K562 (cell line): ENCODE results near the gene COL4A5.

ENCODE experiments used
- CC2D1A ChIP-seq: fragments of 450-650 bp; IDR thresholded peaks from 2 replicates; pipeline ENCODE4 v1.6.1; 2017; ENCODE audit warnings: mild to moderate bottlenecking
- CTCF ChIP-seq, 3 experiments: IDR thresholded peaks in 2 of 3; conservative IDR thresholded peaks in 1 of 3; 2 replicates each; pipeline ENCODE4 v1.5.1; 2011 to 2012; ENCODE audit warnings: low read length in 3 of 3, mild to moderate bottlenecking in 3 of 3, control low read depth in 2 of 3, improper control_type of control experiment in 1 of 3, inconsistent platforms in 1 of 3, low read depth in 1 of 3, mixed read lengths in 1 of 3, moderate library complexity in 1 of 3; ENCODE audit not compliant: insufficient read depth in 2 of 3
- ELF2 ChIP-seq: fragments of 250-450 bp; sonication (Bioruptor Pico); IDR thresholded peaks from 2 replicates; pipeline ENCODE4 v1.5.0; 2021; ENCODE audit warnings: mild to moderate bottlenecking
- KLF13 ChIP-seq: fragments of 450-650 bp; IDR thresholded peaks from 2 replicates; pipeline ENCODE4 v1.6.1; 2016; ENCODE audit warnings: missing genetic modification characterization, low read depth, mild to moderate bottlenecking, missing compliant biosample characterization, moderate library complexity, borderline replicate concordance
- POLR2A ChIP-seq: fragments of 450-650 bp; conservative IDR thresholded peaks from 2 replicates; pipeline ENCODE4 v1.6.1; 2016
- RAD21 ChIP-seq, 2 experiments: fragments of 250-450 bp in 1 of 2; fragments of 450-650 bp in 1 of 2; sonication (Bioruptor Pico) in 1 of 2; formaldehyde crosslinking in 1 of 2; IDR thresholded peaks in 1 of 2; conservative IDR thresholded peaks in 1 of 2; 2 replicates each; pipeline versions ENCODE4 v1.4.0 to v1.8.0; 2020 to 2022; ENCODE audit warnings: mild to moderate bottlenecking in 2 of 2, moderate library complexity in 1 of 2
- THRAP3 ChIP-seq: fragments of 450-650 bp; IDR thresholded peaks from 2 replicates; pipeline ENCODE4 v1.6.1; 2016; ENCODE audit warnings: mild to moderate bottlenecking, inconsistent platforms, borderline replicate concordance
- YY1 ChIP-seq, 3 experiments: IDR thresholded peaks; 2 replicates each; pipeline ENCODE4 v1.6.1; 2011; ENCODE audit warnings: low read length in 2 of 3, mild to moderate bottlenecking in 2 of 3, moderate library complexity in 2 of 3, borderline replicate concordance in 1 of 3, control low read depth in 1 of 3, low read depth in 1 of 3; ENCODE audit not compliant: insufficient read depth in 3 of 3, insufficient replicate concordance in 2 of 3, control insufficient read depth in 1 of 3, insufficient read length in 1 of 3; ENCODE audit errors: extremely low read depth in 1 of 3

- TF ChIP-seq CTCF (IDR thresholded peaks at IDR 0.05 in 2 of 3, conservative IDR thresholded peaks at IDR 0.05 in 1 of 3; ENCODE audit: insufficient read depth in 2 of 3, low read depth in 1 of 3, low read length in 3 of 3) (no peak), KLF13 (tag) (no peak), YY1 (IDR thresholded peaks at IDR 0.05; ENCODE audit: borderline replicate concordance in 1 of 3, control insufficient read depth in 1 of 3, extremely low read depth in 1 of 3, insufficient read depth in 3 of 3, insufficient read length in 1 of 3, insufficient replicate concordance in 2 of 3, low read depth in 1 of 3, low read length in 2 of 3) (no peak), POLR2A (no peak), THRAP3 (no peak), ELF2 (CRISPR knock-in tag) (no peak), CC2D1A (no peak), RAD21 (CRISPR knock-in tag; conservative IDR thresholded peaks at IDR 0.05 in 1 of 2, IDR thresholded peaks at IDR 0.05 in 1 of 2) (no peak)
These were observed 2.1 kb upstream of the COL4A5 start for GRCh38 chrX:108437349-108438109.
